Mucosa of stomach (tissue), 1 donor: Measurements from ENCODE around the gene SEBOX.

Experiments used
- H3K27me3 ChIP-seq: one replicate; pipeline ENCODE4 v1.7.0; 2013; ENCODE audit warnings: mild to moderate bottlenecking, low read length; ENCODE audit not compliant: control insufficient read depth, insufficient read depth
- H3K36me3 ChIP-seq: one replicate; pipeline ENCODE4 v1.7.0; 2013; ENCODE audit warnings: low read length; ENCODE audit not compliant: control insufficient read depth, insufficient read depth
- H3K4me1 ChIP-seq: one replicate; pipeline ENCODE4 v1.7.0; 2013; ENCODE audit warnings: mild to moderate bottlenecking, low read length; ENCODE audit not compliant: control insufficient read depth, insufficient read depth
- H3K4me3 ChIP-seq: one replicate; pipeline ENCODE4 v1.7.0; 2013; ENCODE audit warnings: low read length
- H3K9ac ChIP-seq: one replicate; pipeline ENCODE4 v1.7.0; 2013; ENCODE audit warnings: mild to moderate bottlenecking, low read length, moderate library complexity
- H3K9me3 ChIP-seq: one replicate; pipeline ENCODE4 v1.7.0; 2013; ENCODE audit warnings: mild to moderate bottlenecking, low read length, moderate library complexity; ENCODE audit not compliant: control insufficient read depth
- donor health status: Pancreatic carcinoma.

Gene SEBOX

DNA sequence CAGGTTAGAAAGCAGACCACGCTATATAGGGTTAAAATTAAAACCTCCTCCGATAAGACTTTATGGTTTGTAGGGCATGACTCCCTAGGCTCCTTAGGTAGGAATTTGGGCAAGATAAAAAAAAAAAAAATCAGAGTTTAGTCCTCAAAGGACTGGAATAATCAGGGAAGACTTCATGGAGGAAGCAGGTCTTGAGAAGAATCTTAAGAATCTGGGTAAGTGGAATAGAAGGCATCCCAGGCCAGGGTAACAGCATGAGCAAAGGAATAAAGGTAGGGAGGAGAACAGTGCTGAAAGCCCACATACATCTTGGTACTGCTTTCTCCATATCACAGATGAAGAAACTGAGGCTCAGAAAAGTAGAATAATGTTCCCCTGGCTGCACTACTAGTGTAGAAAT, 25.6 kb upstream of the SEBOX start:
- H3K9me3 ChIP-seq = no peaks in the 10 kb centered on the region
- no peaks in the 10 kb centered on the region for H3K27me3 ChIP-seq
- H3K9ac ChIP-seq = no peak overlapping the region
- peaks cover under 1% of the 10 kb centered on the region for H3K4me1 ChIP-seq
- no peak overlapping the region for H3K4me3 ChIP-seq
- peaks cover 5% of the 10 kb centered on the region for H3K36me3 ChIP-seq

DNA sequence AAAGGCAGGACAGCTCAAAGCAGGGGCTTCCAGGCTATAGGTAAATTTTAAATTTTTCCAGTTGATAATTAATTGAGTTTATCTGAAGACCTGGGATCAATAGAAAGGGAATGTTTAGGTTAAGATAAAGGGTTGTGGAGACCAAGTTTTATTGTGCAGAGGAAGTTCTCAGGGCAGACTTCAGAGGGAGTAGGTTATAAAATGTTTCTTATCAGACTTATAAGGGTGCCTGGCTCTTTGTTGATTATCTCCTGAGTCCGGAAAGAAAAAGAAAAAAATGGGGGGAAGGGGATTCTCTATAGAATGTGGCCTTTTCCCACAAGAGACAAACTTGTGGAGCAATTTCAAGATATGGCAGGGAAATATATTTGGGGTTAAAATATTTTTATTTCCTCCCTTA, 25.1 kb upstream of the SEBOX start:
- Histone ChIP-seq H3K36me3 (peaks cover 5% of the 10 kb centered on the region), H3K4me3 (no peak overlapping the region), H3K9ac (no peak overlapping the region), H3K9me3 (no peaks in the 10 kb centered on the region), H3K27me3 (no peaks in the 10 kb centered on the region), H3K4me1 (peaks cover 4% of the 10 kb centered on the region)

DNA sequence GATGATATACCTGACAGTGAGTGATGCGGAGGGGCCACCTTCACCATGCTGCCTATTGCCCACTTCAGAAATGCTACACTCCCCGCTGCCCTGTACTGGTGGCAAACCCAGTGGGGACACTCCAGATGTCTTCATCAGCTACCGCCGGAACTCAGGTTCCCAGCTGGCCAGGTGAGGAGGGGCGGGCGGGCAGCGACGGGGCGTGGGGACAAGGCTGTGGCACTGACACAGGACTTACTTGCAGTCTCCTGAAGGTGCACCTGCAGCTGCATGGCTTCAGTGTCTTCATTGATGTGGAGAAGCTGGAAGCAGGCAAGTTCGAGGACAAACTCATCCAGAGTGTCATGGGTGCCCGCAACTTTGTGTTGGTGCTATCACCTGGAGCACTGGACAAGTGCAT, 23.1 kb upstream of the SEBOX start:
- Histone ChIP-seq H3K9ac (no peak overlapping the region), H3K4me3 (no peak overlapping the region), H3K9me3 (no peaks in the 10 kb centered on the region), H3K27me3 (no peaks in the 10 kb centered on the region), H3K4me1 (peaks cover 13% of the 10 kb centered on the region), H3K36me3 (peaks cover 5% of the 10 kb centered on the region)

DNA sequence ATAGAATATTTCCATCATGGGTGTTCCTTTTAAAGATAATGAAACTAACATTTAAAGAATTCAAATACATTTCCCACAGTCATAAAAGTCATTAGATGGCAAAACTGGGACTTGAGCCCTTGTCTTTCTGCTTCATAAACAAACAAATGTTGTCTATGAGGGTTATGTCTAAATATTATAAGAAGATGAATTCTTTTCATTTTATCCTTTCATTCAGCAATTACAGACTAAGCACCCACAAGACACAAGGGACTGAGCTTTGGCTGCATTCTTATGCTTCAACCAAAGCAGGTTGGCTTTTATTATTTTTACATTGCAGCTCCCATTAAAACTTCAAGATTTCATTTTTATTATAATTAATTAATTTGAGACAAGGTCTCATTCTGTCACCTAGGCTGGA, 21.4 kb upstream of the SEBOX start:
- Histone ChIP-seq H3K4me3 (no peak overlapping the region), H3K36me3 (peaks cover 5% of the 10 kb centered on the region)

DNA sequence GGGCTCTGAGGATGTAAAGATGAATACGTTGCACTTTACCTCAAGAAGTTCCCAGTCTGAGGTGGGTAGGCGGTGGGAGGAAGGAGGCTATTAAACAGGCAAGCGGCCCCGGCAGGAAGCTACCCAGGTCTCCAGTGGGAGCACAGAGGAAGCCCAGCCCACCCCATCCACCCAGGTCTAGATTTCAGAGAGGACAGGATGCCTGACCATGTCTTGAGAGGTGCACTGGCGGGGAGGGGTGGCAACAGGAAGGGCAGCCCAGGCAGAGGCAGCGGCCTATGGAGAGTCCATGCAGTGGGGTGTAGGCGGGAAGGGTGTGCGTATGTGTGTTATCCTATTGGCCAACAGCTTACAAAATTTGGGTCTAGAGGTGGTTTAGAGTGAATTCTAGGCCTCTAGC, 20.4 kb upstream of the SEBOX start:
- H3K9ac ChIP-seq = peak overlapping the region; percentile 49
- H3K27me3 ChIP-seq = peaks cover 18% of the 10 kb centered on the region
- H3K4me3 ChIP-seq = no peak overlapping the region
- no peaks in the 10 kb centered on the region for H3K36me3 ChIP-seq
- peaks cover 28% of the 10 kb centered on the region for H3K4me1 ChIP-seq
- H3K9me3 ChIP-seq = no peaks in the 10 kb centered on the region

More for the DNA sequence above, 21.4 kb upstream of the SEBOX start:
- H3K27me3 ChIP-seq = peaks cover 11% of the 10 kb centered on the region
- H3K9me3 ChIP-seq = no peaks in the 10 kb centered on the region
- H3K4me1 ChIP-seq = peaks cover 18% of the 10 kb centered on the region
- no peak overlapping the region for H3K9ac ChIP-seq

DNA sequence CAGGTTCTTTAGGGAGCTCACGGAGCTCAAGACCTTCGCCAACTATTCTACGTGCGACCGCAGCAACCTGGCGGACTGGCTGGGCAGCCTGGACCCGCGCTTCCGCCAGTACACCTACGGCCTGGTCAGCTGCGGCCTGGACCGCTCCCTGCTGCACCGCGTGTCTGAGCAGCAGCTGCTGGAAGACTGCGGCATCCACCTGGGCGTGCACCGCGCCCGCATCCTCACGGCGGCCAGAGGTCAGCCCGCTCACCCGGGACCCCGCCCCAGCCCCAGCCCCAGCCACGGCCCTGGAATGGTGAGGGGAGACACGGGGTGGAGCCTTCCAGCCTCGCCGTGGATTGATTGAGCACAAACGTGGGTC, 20.0 kb upstream of the SEBOX start:
- Histone ChIP-seq H3K4me3 (peak overlapping the region; percentile 67), H3K4me1 (peaks cover 29% of the 10 kb centered on the region), H3K9me3 (no peaks in the 10 kb centered on the region), H3K36me3 (no peaks in the 10 kb centered on the region), H3K27me3 (peaks cover 18% of the 10 kb centered on the region), H3K9ac (peak overlapping the region; percentile 49)

DNA sequence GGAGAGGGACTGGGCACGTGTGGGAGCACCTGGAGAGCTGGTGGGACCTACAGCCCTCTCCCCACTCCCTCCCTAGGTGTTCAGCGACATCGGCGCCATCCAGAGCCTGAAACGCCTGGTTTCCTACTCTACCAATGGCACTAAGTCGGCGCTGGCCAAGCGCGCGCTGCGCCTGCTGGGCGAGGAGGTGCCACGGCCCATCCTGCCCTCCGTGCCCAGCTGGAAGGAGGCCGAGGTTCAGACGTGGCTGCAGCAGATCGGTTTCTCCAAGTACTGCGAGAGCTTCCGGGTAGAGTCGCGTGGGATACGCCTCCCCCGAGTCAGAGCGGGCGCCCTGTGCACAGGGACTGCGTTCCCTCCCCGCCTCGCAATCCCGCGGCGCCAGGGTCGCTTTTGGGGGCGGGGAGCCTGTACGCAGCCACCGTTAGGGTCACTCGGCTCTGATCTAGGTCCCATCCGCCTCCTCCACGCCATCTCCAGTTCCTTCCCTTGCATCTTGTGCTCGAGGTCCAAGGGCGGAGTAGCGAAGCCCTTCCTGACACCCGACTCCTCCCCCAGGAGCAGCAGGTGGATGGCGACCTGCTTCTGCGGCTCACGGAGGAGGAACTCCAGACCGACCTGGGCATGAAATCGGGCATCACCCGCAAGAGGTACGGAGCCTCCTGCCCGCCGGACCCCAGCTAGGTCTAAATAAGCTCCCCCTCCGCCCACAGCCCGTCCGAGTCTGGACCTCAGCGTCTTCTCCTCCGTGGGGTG, 19.5 kb upstream of the SEBOX start:
- peak overlapping the region; percentile 49 for H3K9ac ChIP-seq
- peak overlapping the region; percentile 67 for H3K4me3 ChIP-seq
- H3K4me1 ChIP-seq = peaks cover 29% of the 10 kb centered on the region
- H3K27me3 ChIP-seq = peaks cover 18% of the 10 kb centered on the region
- no peaks in the 10 kb centered on the region for H3K36me3 ChIP-seq
- no peaks in the 10 kb centered on the region for H3K9me3 ChIP-seq

DNA sequence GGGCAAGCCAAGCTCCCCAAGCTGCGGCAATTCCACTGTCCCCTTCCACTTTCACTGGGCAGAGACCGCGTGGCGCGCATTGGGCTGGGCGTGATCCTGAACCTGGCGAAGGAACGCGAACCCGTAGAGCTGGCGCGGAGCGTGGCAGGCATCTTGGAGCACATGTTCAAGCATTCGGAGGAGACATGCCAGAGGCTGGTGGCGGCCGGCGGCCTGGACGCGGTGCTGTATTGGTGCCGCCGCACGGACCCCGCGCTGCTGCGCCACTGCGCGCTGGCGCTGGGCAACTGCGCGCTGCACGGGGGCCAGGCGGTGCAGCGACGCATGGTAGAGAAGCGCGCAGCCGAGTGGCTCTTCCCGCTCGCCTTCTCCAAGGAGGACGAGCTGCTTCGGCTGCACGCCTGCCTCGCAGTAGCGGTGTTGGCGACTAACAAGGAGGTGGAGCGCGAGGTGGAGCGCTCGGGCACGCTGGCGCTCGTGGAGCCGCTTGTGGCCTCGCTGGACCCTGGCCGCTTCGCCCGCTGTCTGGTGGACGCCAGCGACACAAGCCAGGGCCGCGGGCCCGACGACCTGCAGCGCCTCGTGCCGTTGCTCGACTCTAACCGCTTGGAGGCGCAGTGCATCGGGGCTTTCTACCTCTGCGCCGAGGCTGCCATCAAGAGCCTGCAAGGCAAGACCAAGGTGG, 16.3 kb upstream of the SEBOX start:
- no peaks in the 10 kb centered on the region for H3K9me3 ChIP-seq
- H3K9ac ChIP-seq = peak overlapping the region; percentile 22
- no peaks in the 10 kb centered on the region for H3K36me3 ChIP-seq
- H3K4me3 ChIP-seq = no peak overlapping the region
- H3K4me1 ChIP-seq = peaks cover 29% of the 10 kb centered on the region
- peaks cover 18% of the 10 kb centered on the region for H3K27me3 ChIP-seq

DNA sequence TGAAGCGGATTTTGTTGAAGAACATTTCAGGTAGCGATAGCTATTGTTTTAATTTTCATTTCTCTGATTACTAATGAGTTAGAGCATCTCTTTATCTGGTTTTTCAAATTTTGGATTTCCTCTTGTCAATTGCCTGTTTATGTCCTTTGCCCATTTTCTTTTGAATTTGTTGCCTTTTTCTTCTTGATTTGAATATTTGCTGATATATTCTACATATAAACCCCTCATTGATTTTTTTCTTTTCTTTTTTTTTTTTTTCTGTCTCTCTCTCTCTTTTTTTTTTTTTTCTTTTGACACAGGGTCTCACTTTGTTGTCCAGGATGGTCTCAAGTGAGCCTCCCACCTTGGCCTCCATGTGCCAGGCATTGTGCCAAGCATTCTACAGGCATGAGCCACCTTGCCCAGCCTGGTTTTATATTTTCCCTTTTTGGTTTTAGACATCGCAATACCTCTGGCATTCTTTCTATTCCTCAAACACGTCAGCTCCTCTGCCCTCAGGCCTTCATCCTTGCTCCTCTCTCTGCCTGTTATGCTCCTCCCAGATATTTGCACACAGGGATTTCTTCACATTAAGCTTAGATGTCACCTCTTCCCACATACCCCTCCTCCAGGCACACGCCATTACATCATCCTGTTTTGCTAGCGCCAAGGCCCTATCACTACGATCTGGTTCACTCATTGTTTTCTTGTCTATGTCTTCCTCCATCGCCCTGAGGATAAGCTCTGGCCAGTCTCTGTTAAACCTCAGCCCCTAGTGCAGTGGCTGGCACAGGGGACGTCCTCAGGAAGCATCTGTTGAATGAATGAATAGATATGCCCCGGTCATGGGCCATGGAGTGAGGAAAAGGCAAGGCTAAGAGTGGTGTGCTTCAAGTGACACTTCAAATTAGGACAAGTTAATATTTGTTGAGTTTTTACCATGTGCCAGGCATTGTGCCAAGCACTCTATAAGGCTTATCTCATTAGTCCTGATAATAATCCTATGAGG, 15.1 kb upstream of the SEBOX start:
- Histone ChIP-seq H3K9ac (no peak overlapping the region), H3K4me1 (peaks cover 26% of the 10 kb centered on the region), H3K36me3 (no peaks in the 10 kb centered on the region), H3K9me3 (no peaks in the 10 kb centered on the region), H3K4me3 (no peak overlapping the region), H3K27me3 (peaks cover 18% of the 10 kb centered on the region)

DNA sequence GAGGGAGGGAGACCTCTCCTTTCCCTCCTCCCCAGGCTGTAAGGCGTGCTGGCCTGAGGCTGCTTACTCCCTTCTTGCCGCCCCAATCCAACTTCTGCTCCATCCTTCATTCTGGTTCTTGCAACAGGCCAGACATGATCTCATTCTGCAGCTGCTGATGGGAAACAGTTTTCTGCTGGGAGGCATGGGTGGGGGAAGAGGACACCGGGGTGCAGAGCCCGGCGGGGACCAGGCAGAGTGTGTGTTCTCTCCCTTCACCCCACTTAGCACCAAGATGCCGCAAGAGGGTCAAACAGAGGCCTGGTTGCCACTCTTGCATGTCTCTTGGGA, 7.9 kb upstream of the SEBOX start:
- Histone ChIP-seq H3K9ac (no peak overlapping the region), H3K4me3 (no peak overlapping the region), H3K4me1 (peaks cover 11% of the 10 kb centered on the region), H3K36me3 (no peaks in the 10 kb centered on the region), H3K9me3 (no peaks in the 10 kb centered on the region), H3K27me3 (peaks cover 26% of the 10 kb centered on the region)

DNA sequence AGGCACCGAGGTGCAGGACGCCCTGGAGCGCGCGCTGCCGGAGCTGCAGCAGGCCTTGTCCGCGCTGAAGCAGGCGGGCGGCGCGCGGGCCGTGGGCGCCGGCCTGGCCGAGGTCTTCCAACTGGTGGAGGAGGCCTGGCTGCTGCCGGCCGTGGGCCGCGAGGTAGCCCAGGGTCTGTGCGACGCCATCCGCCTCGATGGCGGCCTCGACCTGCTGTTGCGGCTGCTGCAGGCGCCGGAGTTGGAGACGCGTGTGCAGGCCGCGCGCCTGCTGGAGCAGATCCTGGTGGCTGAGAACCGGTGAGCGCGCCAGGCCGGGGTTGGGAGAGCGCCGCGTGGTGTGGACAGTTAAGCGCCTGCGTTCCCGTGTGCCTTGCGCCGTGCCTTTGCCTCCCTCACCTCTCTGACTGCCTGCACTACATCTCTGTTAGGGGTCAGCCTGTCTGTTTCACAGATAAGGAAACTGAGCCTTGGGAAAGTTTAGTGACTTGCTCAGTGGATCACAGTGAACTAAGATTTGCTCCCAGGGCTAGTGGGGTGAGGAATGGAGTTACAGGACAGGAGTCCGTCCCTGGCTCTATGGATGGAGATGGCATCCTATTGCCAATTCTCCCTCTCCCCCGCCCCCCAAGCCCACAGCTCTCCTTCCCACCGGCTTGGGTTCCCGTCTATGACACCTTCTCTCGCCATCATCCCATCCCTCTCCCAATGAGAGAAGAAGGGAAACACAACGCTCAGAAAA, 7.4 kb upstream of the SEBOX start:
- Histone ChIP-seq H3K4me1 (peaks cover 11% of the 10 kb centered on the region), H3K9me3 (no peaks in the 10 kb centered on the region), H3K36me3 (no peaks in the 10 kb centered on the region), H3K9ac (peak overlapping the region; percentile 55), H3K27me3 (peaks cover 26% of the 10 kb centered on the region), H3K4me3 (no peak overlapping the region)
